Esophagus muscularis mucosa (tissue), 4 donors: ENCODE data around the gene RAMP3.

Experiments used
- CTCF ChIP-seq, 3 experiments: fragments of 200-600 bp in 2 of 3; fragments of 450-650 bp in 1 of 3; sonication (generic) in 2 of 3; IDR thresholded peaks; one replicate each; pipeline ENCODE4 v1.5.1; 2017 to 2019; ENCODE audit warnings: antibody characterized with exemption in 3 of 3, mild to moderate bottlenecking in 2 of 3, moderate library complexity in 1 of 3
- EP300 ChIP-seq: sonication (generic); formaldehyde crosslinking; IDR thresholded peaks from one replicate; pipeline ENCODE4 v1.6.1; 2017; ENCODE audit warnings: antibody characterized with exemption
- POLR2AphosphoS5 ChIP-seq, 2 donors: sonication (generic); formaldehyde crosslinking; IDR thresholded peaks; one replicate each; pipeline ENCODE4 v1.6.1; 2017; ENCODE audit warnings: antibody characterized with exemption in 2 of 2

- TF ChIP-seq POLR2AphosphoS5 (IDR thresholded peaks at IDR 0.05) (no peak), CTCF (IDR thresholded peaks at IDR 0.05) (no peak), EP300 (no peak)
These were observed 67.2 kb downstream of the RAMP3 start for GRCh38 chr7:45224832-45225231.
